ENCODE data around the gene PCSK9. TPM values are rescaled to one million over a fixed set of nuclear protein-coding genes. Genes with fewer than 3 reads are reported as not detected.
"Not testable (repeated sequence)": the region's sequence is repeated elsewhere in the genome, so short reads cannot be mapped to it uniquely, and the experiment has no call there.

The PCSK9 gene
- polyA plus RNA-seq, 3 donors, result 1.7 to 2.4 (median 2.4) TPM

DNA sequence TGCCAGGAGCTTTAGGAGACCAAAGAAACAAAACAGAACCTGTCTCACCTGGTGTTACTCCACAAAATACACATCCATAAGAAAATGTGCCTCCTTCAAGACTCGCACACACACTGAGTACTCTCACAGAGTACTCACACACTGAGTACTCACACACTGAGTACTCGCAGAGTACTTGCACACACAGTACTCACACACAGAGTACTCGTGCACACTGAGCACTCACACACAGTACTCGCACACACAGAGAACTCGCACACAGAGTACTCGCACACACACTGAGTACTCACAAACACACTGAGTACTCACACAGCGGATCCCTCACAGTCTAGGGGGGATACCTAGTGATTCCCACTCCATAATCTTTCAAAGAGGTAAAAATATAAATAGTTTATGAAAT is 40.3 kb downstream of the PCSK9 start:
- no peak for DNase-seq

GRCh38 chr1:55081188-55081904 is 42.0 kb downstream of the PCSK9 start:
- DNase-seq, result no peak

GRCh38 chr1:55081905-55082296 is 42.6 kb downstream of the PCSK9 start:
- no peak for DNase-seq

DNA sequence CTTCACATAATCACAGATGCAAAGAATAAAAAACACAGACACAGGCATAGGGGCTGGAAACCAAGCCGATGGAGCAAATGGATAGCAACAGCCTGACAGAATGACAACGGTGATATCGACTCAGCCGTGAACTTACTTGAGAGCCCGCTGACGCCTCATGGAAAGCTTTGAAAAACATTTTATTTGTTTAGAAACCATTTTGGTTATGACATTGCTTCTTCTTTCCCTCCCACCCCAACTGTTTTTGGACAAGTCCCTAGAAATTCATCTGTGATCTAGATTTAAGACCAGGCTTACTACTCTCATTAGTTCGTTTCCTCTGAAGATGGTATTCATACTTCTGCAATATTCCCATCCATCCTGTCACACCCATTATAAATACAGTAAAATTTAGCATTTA is 44.9 kb downstream of the PCSK9 start:
- no peak for DNase-seq

DNA sequence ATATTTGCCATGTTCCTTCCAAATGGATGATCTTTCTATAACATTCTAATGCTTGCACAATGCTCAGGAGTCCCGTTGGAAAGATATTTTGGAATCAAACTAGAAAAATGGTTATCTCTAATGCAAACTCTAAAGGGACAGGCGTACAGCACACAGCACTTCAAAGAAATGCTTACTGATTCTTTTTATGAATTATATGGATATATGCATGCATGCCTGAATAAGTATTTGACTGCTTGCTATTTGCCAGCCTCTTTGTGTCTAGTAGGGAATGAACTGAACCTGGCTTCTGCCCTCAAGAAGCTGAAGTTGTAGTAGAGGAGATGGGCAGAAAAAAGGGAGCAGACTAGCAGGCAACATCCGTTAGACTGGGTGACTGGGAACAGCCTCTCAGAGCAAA is 48.1 kb downstream of the PCSK9 start:
- DNase-seq, result no peak

DNA sequence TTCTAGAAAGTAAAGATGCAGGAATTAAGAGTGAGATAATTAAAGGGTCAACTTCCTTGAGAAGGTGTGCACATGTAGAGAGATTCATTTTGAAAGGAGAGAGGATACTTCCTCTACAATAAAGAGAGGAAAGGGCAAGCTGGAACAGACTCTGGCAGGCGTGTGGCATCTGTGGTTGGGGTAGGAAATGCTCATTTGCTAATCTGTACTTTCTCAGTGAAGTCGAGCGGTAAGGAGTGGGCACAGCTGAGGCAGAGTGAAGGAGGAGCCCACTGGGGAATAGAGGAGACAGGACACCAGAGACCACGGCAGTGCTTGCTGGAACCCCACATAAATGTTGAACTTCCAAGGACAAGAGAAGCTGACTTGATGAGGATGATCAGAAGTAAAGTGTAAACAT is 49.1 kb downstream of the PCSK9 start:
- DNase-seq, result no peak

- DNase-seq, result no peak
These were observed 50.3 kb downstream of the PCSK9 start for GRCh38 chr1:55089683-55090082.

- no peak for DNase-seq
These were observed 53.1 kb downstream of the PCSK9 start for GRCh38 chr1:55092475-55092874.

GRCh38 chr1:55095095-55095494 is 55.7 kb downstream of the PCSK9 start:
- no peak for DNase-seq

DNA sequence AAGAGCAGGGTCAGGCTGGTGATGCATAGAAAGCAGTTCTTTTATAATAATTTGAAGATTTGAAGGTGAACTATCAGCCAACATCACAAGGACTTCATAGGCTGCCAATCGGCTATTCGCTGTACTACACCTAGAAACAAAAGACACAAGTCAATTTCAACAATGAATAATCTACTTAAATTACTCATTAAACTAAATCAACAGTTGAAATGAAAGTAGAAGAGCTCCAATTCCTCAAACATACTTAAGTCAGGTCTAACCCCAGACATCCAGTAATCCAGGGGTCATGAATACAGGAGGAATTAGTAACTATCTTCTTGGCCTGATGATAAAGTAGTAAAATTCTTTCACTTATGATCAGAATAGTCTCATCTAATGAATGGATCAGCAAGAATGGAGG is 64.5 kb downstream of the PCSK9 start:
- no peak for DNase-seq

GRCh38 chr1:55107101-55107500 is 67.8 kb downstream of the PCSK9 start:
- no peak for DNase-seq

DNA sequence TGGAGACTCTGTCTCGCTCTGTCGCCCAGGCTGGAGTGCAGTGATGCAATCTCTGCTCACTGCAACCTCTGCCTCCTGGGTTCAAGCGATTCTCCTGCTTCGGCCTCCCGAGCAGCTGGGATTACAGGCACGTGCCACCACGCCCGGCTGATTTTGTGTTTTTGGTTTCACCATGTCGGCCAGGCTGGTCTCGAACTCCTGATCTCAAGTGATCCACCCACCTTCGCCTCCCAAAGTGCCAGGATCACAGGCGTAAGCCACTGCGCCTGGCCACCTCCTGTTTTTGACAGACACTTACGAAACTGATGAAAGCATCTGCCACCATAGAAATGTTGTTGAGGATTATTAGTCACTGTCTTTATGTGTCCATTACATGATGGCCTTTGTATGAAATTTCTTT is 69.7 kb downstream of the PCSK9 start:
- DNase-seq, result not testable (repeated sequence)

Other genes starting within 250 kb of the PCSK9 start
- 10 to 100 TPM in 1 of 3 donors, 1 to 10 TPM in 2; 6.7 to 10.5 (median 9.4) TPM for gene TTC22, start 238.2 kb upstream of the PCSK9 start, polyA plus RNA-seq (ENCODE audit: insufficient read length in 3 of 3)
- 100 to 1,000 TPM in 1 of 3 donors, 10 to 100 TPM in 2; 82.1 to 110 (median 86.7) TPM for gene DHCR24, start 152.4 kb upstream of the PCSK9 start, polyA plus RNA-seq (ENCODE audit: insufficient read length in 3 of 3)
- 1 to 10 TPM in 2 of 3 donors, under 1 TPM in 1; 0.64 to 1.6 (median 1.5) TPM for gene TMEM61, start 58.9 kb upstream of the PCSK9 start, polyA plus RNA-seq (ENCODE audit: insufficient read length in 3 of 3)
- 1 to 10 TPM; 4.0 to 4.5 (median 4.5) TPM for gene BSND, start 40.6 kb upstream of the PCSK9 start, polyA plus RNA-seq (ENCODE audit: insufficient read length in 3 of 3)
- gene USP24, start 175.8 kb downstream of the PCSK9 start, polyA plus RNA-seq (ENCODE audit: insufficient read length in 3 of 3), result 10 to 100 TPM; 37.6 to 56.8 (median 55.7) TPM